ENCODE results near the gene CIRBP. TPM values are rescaled to one million over a fixed set of nuclear protein-coding genes. Genes with fewer than 3 reads are reported as not detected.

Gene CIRBP
- total and polyA plus RNA-seq, 2 experiments from 2014 or later: 202 to 361 TPM

DNA sequence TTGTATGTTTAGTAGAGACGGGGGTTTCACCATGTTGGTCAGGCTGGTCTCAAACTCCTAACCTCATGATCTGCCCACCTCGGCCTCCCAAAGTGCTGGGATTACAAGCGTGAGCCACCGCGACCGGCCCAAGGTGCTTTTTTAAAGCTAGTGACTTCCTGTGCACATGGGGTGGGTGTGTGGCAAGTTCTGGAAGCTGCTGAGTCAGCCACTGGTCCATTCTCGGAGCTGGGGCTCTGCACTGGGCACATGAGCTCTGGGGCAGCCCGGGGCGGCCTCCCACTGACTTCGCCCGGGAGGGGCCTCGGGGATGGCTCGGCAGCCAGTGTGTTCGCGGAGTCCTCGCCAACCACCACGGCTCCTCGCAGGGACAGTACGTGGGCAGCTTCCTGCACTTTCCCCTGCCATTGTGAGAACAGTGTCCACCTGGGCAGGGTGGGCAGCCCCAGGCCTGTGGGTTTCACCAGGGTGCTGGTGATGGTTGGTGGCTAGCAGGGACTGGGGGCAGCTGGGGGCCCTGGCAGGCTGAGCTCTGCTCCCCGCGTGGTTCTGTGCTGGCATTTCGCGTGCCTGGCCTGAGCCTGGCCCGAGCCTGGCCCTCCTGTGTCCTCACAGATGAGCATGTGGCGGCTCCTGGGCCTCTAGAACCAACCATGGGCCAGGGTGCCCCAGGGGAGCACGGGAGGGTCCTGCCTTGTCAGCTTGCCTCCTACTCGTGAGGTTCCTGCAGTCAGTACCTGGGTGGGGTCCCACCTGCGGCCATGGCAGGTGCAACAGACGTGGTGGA, 43.5 kb upstream of the CIRBP start:
- H3K36me3 ChIP-seq (replicated peaks; ENCODE audit: insufficient read depth, low read depth): no peaks in the 10 kb centered on the region
- H3K4me3 ChIP-seq: no peak overlapping the region
- H3K27me3 ChIP-seq: no peaks in the 10 kb centered on the region
- H3K9me2 ChIP-seq (replicated peaks; ENCODE audit: insufficient read depth): no peaks in the 10 kb centered on the region
- H3K27ac ChIP-seq: no peak overlapping the region
- H3K4me1 ChIP-seq (ENCODE audit: insufficient read depth): no peaks in the 10 kb centered on the region
- no peak overlapping the region for H2AFZ ChIP-seq
- no peak overlapping the region for H3K4me2 ChIP-seq
- H4K20me1 ChIP-seq (ENCODE audit: insufficient read depth, poor library complexity, severe bottlenecking): peaks cover 8% of the 10 kb centered on the region
- no peak for TF ChIP-seq EZH2 (IDR thresholded peaks at IDR 0.05; ENCODE audit: borderline replicate concordance)
- TF ChIP-seq, protein P1, sequence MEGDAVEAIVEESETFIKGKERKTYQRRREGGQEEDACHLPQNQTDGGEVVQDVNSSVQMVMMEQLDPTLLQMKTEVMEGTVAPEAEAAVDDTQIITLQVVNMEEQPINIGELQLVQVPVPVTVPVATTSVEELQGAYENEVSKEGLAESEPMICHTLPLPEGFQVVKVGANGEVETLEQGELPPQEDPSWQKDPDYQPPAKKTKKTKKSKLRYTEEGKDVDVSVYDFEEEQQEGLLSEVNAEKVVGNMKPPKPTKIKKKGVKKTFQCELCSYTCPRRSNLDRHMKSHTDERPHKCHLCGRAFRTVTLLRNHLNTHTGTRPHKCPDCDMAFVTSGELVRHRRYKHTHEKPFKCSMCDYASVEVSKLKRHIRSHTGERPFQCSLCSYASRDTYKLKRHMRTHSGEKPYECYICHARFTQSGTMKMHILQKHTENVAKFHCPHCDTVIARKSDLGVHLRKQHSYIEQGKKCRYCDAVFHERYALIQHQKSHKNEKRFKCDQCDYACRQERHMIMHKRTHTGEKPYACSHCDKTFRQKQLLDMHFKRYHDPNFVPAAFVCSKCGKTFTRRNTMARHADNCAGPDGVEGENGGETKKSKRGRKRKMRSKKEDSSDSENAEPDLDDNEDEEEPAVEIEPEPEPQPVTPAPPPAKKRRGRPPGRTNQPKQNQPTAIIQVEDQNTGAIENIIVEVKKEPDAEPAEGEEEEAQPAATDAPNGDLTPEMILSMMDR (IDR thresholded peaks at IDR 0.05; ENCODE audit: poor library complexity): no peak
- peaks cover 18% of the 10 kb centered on the region for H3K79me2 ChIP-seq
- no peaks in the 10 kb centered on the region for H3K9me3 ChIP-seq (ENCODE audit: low read depth)
- WGBS (ENCODE audit: low lambda C conversion rate, missing lambda C conversion rate): 96% methylated on average over 26 of the region's 29 CpGs
- DNase-seq (ENCODE audit: low spot score): no peak

DNA sequence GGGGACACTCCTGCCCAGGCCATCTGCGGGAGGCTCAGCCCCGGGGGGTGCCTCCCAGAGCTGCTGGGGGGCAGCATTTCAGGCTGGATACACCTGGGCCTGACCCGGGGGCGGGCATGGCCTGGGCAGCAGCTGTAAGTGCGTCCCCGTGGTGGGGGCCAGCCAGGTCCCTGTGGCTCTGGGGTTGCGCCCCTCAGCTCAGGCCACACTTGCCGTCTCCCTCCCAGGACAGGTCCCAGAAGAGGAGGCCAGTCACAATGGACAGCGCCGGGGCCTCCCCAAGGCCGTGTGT, 43.0 kb upstream of the CIRBP start:
- no peaks in the 10 kb centered on the region for H3K9me3 ChIP-seq (ENCODE audit: low read depth)
- DNase-seq (ENCODE audit: low spot score): no peak
- no peak overlapping the region for H3K27ac ChIP-seq
- no peaks in the 10 kb centered on the region for H3K9me2 ChIP-seq (replicated peaks; ENCODE audit: insufficient read depth)
- peaks cover 15% of the 10 kb centered on the region for H3K79me2 ChIP-seq
- 93% methylated on average over 9 of the region's 11 CpGs for WGBS (ENCODE audit: low lambda C conversion rate, missing lambda C conversion rate)
- no peaks in the 10 kb centered on the region for H3K27me3 ChIP-seq
- H3K4me2 ChIP-seq: no peak overlapping the region
- no peak overlapping the region for H2AFZ ChIP-seq
- TF ChIP-seq EZH2 (IDR thresholded peaks at IDR 0.05; ENCODE audit: borderline replicate concordance): no peak
- TF ChIP-seq, protein P1 (IDR thresholded peaks at IDR 0.05; ENCODE audit: poor library complexity): no peak
- TF ChIP-seq EZH2phosphoT487 (IDR thresholded peaks at IDR 0.05; ENCODE audit: low read depth, severe bottlenecking, unreplicated experiment): no peak
- H3K4me3 ChIP-seq: no peak overlapping the region
- H3K36me3 ChIP-seq (replicated peaks; ENCODE audit: insufficient read depth, low read depth): no peaks in the 10 kb centered on the region
- H3K4me1 ChIP-seq (ENCODE audit: insufficient read depth): no peaks in the 10 kb centered on the region
- H4K20me1 ChIP-seq (ENCODE audit: insufficient read depth, poor library complexity, severe bottlenecking): peaks cover 8% of the 10 kb centered on the region

DNA sequence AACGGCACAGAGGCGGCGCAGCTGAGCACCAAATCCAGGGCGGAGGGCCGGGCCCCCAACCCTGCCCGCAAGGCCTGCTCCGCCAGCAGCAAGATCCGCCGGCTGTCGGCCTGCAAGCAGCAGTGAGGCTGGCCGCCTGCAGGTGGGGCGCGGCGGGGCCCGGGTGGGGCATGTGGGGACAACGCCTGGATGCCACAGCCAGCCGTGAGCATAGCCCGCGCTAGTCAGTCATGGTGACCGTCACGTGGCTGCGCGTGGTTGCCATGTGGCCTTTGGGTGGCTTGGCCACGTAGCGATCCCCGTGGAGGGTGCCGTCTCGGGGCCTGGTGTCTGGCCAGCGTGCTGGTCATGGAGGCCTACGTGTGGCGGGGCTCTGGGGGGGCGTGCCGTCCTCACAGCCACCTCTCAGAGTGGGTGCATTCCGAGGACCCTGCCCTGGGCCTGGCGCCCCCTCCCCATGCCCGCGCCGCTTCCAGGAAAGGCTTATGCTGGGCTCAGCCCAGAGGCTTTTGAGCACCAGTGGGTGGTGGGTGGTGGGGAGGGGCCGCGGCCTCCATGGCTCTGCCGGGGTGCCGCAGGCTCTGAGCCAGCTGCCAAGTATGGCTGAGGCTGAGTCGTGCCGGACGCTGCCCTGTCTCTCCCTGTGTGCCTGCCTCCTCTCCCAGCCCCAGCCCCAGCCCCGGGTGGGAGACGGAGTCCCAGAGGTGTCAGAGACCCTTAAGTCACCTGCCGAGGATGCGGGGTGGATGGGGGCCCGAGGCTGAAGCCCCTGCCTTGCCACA, 42.4 kb upstream of the CIRBP start:
- 91% methylated on average over 28 of the region's 50 CpGs for WGBS (ENCODE audit: low lambda C conversion rate, missing lambda C conversion rate)

More for the DNA sequence above, 42.4 kb upstream of the CIRBP start:
- Histone ChIP-seq H3K36me3 (replicated peaks; ENCODE audit: insufficient read depth, low read depth) (no peaks in the 10 kb centered on the region), H3K9me2 (replicated peaks; ENCODE audit: insufficient read depth) (no peaks in the 10 kb centered on the region), H3K9me3 (ENCODE audit: low read depth) (no peaks in the 10 kb centered on the region), H3K4me1 (ENCODE audit: insufficient read depth) (peaks cover 2% of the 10 kb centered on the region), H3K79me2 (peaks cover 12% of the 10 kb centered on the region), H3K27ac (no peak overlapping the region), H2AFZ (no peak overlapping the region), H3K4me2 (no peak overlapping the region), H4K20me1 (ENCODE audit: insufficient read depth, poor library complexity, severe bottlenecking) (peaks cover 7% of the 10 kb centered on the region), H3K27me3 (no peaks in the 10 kb centered on the region), H3K4me3 (no peak overlapping the region)
- TF ChIP-seq, protein P1 (IDR thresholded peaks at IDR 0.05; ENCODE audit: poor library complexity): no peak
- TF ChIP-seq EZH2 (IDR thresholded peaks at IDR 0.05; ENCODE audit: borderline replicate concordance): no peak
- no peak for TF ChIP-seq EZH2phosphoT487 (IDR thresholded peaks at IDR 0.05; ENCODE audit: low read depth, severe bottlenecking, unreplicated experiment)
- DNase-seq (ENCODE audit: low spot score): no peak
